H1 (cell line): ENCODE results near the gene MYH13.

ENCODE experiments used
- ASH2L ChIP-seq: fragments of 200-600, 300-600 bp; sonication (generic); IDR thresholded peaks from one replicate; pipeline ENCODE4 v1.7.1; 2017; ENCODE audit warnings: low read length
- CTCF ChIP-seq, 3 experiments: IDR thresholded peaks; 1 replicate in 2 of 3; 2 replicates in 1 of 3; pipeline versions ENCODE4 v1.5.1 to v1.6.1; 2011; ENCODE audit warnings: low read length in 3 of 3, mild to moderate bottlenecking in 3 of 3, inconsistent platforms in 2 of 3, low read depth in 1 of 3, moderate library complexity in 1 of 3; ENCODE audit not compliant: insufficient read depth in 1 of 3; ENCODE audit errors: control extremely low read depth in 1 of 3
- EZH2 ChIP-seq: fragments of 200-600 bp; sonication (generic); IDR thresholded peaks from 2 replicates; pipeline ENCODE4 v1.7.1; 2012; ENCODE audit warnings: low read depth, mild to moderate bottlenecking, moderate library complexity, low read length, inconsistent platforms; ENCODE audit not compliant: severe bottlenecking
- JUN ChIP-seq: IDR thresholded peaks from 2 replicates; pipeline ENCODE4 v1.6.1; 2011; ENCODE audit warnings: low read depth, mild to moderate bottlenecking, improper control_type of control experiment, low read length
- POLR2A ChIP-seq, 2 experiments: IDR thresholded peaks; 1 replicate in 1 of 2; 2 replicates in 1 of 2; pipeline ENCODE4 v1.6.1; 2011; ENCODE audit warnings: low read depth in 2 of 2, low read length in 2 of 2, mild to moderate bottlenecking in 2 of 2; ENCODE audit errors: control extremely low read depth in 1 of 2
- SIN3A ChIP-seq, 2 experiments: IDR thresholded peaks in 1 of 2; conservative IDR thresholded peaks in 1 of 2; 2 replicates each; pipeline ENCODE4 v1.6.1; 2011 to 2012; ENCODE audit warnings: low read length in 2 of 2, improper control_type of control experiment in 1 of 2, low read depth in 1 of 2, mild to moderate bottlenecking in 1 of 2
- TAF1 ChIP-seq: IDR thresholded peaks from 2 replicates; pipeline ENCODE4 v1.6.1; 2011; ENCODE audit warnings: mild to moderate bottlenecking, low read depth, low read length
- TBP ChIP-seq: IDR thresholded peaks from 2 replicates; pipeline ENCODE4 v1.6.1; 2011; ENCODE audit warnings: low read depth, low read length, improper control_type of control experiment

GRCh38 chr17:10280068-10280467 is 92.7 kb downstream of the MYH13 start:
- TF ChIP-seq EZH2, result no peak
- TF ChIP-seq CTCF (IDR thresholded peaks at IDR 0.05; ENCODE audit: control extremely low read depth in 1 of 3, insufficient read depth in 1 of 3, low read depth in 1 of 3, low read length in 3 of 3), result no peak
- no peak for TF ChIP-seq JUN
- TF ChIP-seq POLR2A (IDR thresholded peaks at IDR 0.05; ENCODE audit: control extremely low read depth in 1 of 2, low read depth in 2 of 2, low read length in 2 of 2), result no peak
- no peak for TF ChIP-seq TBP
- no peak for TF ChIP-seq ASH2L
- TF ChIP-seq TAF1, result no peak
- TF ChIP-seq SIN3A (conservative IDR thresholded peaks at IDR 0.05 in 1 of 2, IDR thresholded peaks at IDR 0.05 in 1 of 2; ENCODE audit: low read depth in 1 of 2, low read length in 2 of 2), result no peak
